Stimulated activated CD8-positive, alpha-beta memory T cell treated with anti-CD3 and anti-CD28 coated beads, Interleukin-12 subunit alpha, Interleukin-12 subunit beta, amount 100 ng/mL, for 1 hour (primary cell): ENCODE results near the gene C20orf202.

Experiments used
- DNase-seq: peaks from one replicate; pipeline ENCODE4 v3.0.0-alpha.2; 2020; ENCODE audit warnings: low read depth

The C20orf202 gene

GRCh38 chr20:1202762-1203504 is at the start of gene C20orf202:
TSS of gene C20orf202 (plus strand) at chr20:1203454. CDS start at chr20:1203586, 132 bp downstream.
- DNase-seq, result no peak

DNA sequence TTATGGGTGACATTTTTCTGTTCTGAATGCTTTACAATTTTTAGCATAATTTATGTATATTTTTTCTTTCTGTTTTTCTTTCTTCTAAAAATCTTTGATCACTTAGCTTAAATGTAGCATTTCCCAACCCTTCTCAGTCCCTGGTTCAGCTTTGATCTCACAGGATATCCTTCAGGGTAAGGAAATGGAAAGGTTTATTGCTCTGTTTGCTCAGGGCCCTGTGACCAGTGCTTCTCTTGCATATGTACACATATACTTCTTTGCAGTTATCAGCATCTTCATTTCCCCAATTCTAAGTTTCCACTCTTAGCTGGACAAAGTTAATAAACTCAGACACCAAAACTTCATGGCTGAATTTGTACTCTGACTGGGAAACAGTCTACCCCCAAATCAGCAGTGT is 49.0 kb upstream of the C20orf202 start:
- no peak for DNase-seq

DNA sequence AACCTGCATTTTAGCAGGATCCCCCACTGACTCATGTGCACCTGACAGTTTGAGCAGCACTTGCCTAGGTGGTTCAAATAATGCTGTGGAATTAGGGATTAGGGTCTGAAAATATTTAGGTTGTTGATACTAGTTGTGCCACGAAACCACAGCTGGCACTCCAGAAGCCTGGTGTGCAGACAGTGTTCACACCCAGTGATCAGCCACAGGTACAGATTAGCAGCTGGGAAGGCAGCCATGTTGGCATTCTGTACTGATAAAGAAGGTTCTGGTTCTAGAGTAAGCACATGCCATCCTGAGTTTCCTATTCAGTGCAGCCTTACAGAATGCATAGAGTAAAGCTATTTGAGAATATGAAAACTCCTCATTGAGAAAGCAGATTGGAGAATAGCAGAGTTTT is 48.6 kb upstream of the C20orf202 start:
- no peak for DNase-seq

GRCh38 chr20:1155342-1155741 is 47.9 kb upstream of the C20orf202 start:
- no peak for DNase-seq

- no peak for DNase-seq
Observed at GRCh38 chr20:1160496-1160895, 42.8 kb upstream of the C20orf202 start.

DNA sequence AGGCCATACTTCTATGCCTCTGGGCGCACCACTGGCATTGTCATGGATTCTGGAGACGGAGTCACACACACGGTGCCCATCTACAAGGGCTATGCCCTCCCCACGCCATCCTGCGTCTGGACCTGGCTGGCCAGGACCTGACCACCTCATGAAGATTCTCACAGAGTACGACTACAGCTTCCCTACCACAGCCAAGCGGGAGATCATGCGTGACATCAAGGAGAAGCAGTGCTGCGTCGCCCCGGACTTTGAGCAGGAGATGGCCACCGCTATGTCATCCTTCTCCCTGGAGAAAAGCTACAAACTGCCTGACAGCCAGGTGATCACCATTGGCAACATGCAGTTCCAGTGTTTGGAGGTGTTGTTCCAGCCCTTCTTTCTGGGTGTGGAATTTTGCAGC is 42.3 kb upstream of the C20orf202 start:
- no peak for DNase-seq

- DNase-seq, result no peak
Observed at GRCh38 chr20:1163105-1163504, 40.1 kb upstream of the C20orf202 start.

- no peak for DNase-seq
Observed at GRCh38 chr20:1163653-1164052, 39.6 kb upstream of the C20orf202 start.

DNA sequence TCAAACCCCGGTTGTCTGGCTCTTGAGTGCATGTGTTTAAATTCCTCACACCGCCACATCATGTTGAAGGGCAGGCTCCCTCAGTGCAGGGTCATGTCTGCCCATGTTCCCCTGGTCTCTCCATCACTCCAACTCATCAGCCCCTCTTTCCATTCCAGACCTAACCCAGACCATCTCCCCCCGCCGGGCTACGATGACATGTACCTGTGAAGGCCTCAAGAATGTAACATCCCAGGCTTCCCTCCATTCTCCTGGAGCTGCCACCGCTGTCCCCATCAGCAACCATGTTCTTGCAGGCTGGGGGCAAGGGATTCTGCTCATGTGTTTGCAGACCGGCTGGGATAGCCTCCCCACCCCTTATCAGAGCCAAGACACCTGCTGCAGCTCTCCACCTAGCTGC is 38.4 kb upstream of the C20orf202 start:
- no peak for DNase-seq

DNA sequence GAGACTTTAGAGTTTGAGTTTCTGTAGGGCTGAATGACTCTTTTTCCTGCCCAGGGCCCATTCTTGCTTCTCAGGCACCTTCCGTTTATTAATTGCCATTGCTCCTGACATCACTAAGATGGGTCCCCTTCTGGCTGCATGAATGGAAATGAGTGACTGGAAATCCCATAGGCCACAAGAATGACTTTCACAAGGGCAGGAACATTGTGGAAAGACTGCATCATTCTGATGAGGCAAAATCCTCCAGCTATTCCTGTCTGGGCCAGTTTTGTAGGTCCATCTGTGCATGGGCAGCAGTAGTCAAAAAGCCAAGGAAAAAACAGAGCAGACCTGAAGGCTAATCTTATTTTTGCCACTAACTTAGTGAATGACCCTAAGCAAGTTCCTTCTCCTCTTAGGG is 37.7 kb upstream of the C20orf202 start:
- DNase-seq, result no peak

- no peak for DNase-seq
Observed at GRCh38 chr20:1165941-1166340, 37.3 kb upstream of the C20orf202 start.

- DNase-seq, result no peak
Observed at GRCh38 chr20:1166948-1167720, 36.1 kb upstream of the C20orf202 start.

DNA sequence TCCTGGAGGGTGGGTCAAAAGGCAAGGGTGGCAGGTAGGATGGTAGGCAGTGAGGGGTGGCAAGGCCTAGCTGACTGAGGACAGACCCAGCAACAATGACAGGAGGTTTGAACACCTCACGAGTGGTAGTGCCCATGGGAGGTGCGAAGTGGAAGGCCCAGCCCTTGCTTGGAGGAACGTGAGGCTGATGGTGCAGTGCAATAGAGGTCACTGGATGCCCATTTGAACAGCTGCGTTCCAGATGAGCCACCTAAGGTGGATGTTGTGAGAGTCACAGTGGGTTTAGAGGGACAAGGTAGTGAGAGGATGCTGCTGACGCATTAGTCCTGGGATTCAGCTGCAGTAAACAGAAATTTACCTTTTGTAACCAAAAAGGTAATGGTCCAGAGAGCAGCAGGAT is 34.0 kb upstream of the C20orf202 start:
- DNase-seq, result no peak

DNA sequence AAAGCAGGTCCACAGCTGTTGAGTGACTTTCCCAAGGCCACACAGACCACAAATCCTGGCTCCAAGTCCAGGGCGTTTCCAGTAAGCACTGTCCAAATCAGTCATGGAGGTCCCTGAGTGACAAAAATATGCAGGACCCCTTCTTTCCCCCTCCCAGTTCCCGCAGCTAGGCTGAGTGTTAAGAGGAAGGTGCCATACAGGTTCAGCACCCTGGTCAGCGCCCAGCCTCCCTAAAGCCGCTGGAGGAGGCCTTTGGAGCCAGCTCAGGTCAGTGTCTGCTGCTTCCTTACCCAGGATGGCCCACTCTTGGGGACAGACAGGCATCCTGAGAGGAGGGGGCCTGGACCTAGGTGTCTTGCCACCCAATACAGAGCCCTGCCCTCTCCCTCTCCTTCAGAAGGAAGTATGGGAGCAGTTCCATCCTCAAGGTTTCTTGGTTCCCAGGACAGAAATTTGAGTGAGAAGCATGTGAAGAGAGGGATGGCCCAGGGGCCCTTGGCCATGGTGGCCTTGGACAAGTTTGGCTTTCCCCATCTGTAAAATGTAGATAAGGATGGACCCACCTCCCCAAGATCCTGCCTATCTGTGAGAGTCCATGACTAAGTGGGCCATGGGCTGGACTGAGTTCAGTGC is 31.7 kb upstream of the C20orf202 start:
- DNase-seq, result no peak

- DNase-seq, result no peak
Observed at GRCh38 chr20:1173698-1174097, 29.6 kb upstream of the C20orf202 start.

DNA sequence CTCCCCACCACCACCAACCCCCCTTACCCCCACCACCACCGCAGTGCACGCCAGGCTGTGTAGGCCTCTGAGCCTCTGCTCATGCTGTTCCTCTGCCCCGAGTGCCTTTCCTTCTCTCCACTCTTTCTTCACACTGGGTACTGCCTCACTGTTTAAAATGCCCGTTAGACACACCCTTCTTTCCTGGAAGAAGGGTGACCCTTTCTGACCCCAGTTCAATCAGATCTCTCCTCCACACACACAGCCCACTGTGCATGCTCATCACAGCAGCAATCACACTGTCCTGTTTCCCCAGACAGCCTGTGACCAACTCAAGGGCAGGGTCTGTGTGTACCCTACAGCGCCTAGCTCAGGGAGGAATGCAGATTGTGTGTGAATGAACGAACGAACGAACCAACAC is 28.5 kb upstream of the C20orf202 start:
- no peak for DNase-seq

- DNase-seq, result no peak
Observed at GRCh38 chr20:1177680-1178079, 25.6 kb upstream of the C20orf202 start.

DNA sequence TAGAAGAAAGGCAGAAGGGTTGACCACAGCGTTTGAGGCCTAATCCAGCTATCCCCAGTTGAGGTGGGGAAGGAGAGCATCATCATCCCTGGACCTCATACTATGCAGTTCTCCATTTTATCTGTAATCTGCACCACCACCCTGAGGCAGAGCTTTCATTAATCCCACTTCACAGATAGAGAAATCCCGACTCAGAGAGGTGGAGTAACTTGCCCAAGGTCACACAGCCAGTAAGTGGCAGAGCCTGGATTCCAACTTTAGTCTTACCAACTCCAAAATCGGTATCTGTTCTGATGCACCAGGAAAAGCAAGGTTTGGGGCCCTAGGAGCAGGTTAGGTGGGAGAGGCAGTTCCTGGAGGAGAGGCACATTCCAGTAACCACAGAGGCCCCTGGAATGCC is 25.2 kb upstream of the C20orf202 start:
- DNase-seq, result no peak

DNA sequence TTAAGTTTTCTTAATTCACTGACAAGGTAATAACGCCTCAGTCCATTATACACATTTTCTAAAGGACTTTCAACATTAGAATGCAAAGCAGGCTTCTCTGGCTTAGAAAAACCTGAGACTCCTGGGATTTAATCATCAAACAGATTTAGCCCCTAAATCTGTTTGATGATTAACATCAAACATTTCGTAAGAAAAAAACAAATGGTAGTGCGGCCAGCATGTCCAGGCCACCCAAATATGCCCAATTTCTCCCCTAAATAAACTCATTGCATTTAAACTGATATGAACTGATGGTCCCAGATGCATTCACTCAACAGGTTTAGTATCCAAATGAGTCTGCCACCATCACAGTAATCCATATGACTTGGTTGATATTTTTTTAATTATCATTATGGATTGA is 24.6 kb upstream of the C20orf202 start:
- DNase-seq, result no peak

DNA sequence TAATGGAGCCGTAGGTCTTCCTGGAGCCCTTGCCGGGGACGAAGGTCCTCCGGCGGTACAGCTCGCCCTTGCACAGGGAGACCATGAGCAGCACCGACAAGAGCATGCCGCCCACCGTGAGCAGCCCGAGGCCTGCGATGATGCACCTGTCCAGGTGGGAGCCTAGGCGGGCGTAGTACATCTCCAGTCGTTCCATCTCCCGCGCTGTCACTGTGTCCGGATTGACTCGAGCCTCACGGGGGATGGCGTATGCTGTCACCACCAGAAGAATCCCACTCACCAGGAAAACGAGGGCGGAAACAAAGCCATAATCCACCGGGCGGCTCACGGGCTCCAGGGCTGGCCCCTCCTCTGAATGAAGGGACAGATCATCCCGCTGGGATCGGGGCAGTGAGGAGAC is 22.3 kb upstream of the C20orf202 start:
- DNase-seq, result no peak

- no peak for DNase-seq
Observed at GRCh38 chr20:1182106-1182505, 21.1 kb upstream of the C20orf202 start.

DNA sequence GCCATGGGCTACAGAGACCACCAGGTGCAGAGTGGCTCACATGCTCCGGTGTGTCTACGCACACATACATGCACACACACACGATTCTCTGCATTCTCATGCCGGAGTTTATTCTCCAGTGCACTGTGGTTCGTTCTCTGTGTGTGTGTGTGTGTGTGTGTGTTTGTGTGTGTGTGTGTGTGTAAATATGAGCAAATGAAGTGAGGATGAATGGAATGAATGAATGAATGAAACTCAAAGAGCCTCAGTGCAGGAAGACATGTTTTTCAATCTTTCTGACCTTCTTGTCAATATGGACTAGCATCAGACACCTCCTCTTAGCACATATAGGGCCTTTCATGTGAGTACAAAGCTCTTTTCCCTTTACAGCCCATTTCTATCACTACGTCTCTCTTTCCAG is 20.1 kb upstream of the C20orf202 start:
- no peak for DNase-seq

GRCh38 chr20:1184260-1184637 is 19.0 kb upstream of the C20orf202 start:
- DNase-seq, result no peak
